GM23248 (cell line): ENCODE measurements around the gene WDR72.

Source experiments
- EZH2 ChIP-seq: fragments of 200-600 bp; sonication (generic); IDR thresholded peaks from 2 replicates; pipeline ENCODE4 v1.6.1; 2018; ENCODE audit warnings: antibody characterized with exemption, mild to moderate bottlenecking; ENCODE audit not compliant: insufficient read depth, poor library complexity, severe bottlenecking
- EZH2phosphoT487 ChIP-seq: fragments of 200-600 bp; sonication (generic); IDR thresholded peaks from 2 replicates; pipeline ENCODE4 v1.6.1; 2018; ENCODE audit warnings: antibody characterized with exemption, moderate library complexity, mild to moderate bottlenecking, low read depth; ENCODE audit not compliant: insufficient read depth

DNA sequence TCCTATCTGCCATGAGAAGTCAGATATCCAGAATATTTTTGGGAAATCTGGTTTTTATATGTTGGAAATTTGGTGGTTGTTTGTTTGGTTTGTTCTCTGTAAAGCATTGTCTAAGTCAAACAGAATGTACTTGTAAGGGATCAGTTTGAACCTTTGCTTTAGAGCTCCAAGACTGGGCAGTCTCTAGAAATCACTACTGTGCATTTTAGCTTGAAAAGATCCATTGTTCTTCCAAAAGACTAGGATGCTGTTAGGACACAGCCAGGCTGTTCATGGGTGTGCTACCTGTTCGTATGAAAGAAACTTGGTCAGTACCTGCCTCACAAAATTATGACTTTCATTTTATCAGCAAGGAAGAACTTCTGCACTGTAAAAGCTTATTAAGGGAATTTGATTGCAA, 182.6 kb downstream of the WDR72 start:
- no peak for TF ChIP-seq EZH2
- TF ChIP-seq EZH2phosphoT487: no peak
